Activated naive CD8-positive, alpha-beta T cell treated with anti-CD3 and anti-CD28 coated beads, Interleukin-2, amount 50 U/mL, for 24 hours (primary cell): ENCODE results near the gene ADAMTSL4.
"Not testable (repeated sequence)": the region's sequence is repeated elsewhere in the genome, so short reads cannot be mapped to it uniquely, and the experiment has no call there.

Experiments
- ATAC-seq: fragments of 150-1000 bp; cut with Tn5 transposase; one replicate; pipeline ENCODE4 v1.10.0; 2021
- DNase-seq: peaks from one replicate; pipeline ENCODE4 v3.0.0; 2021
- H3K27ac Mint-ChIP-seq: one replicate; pipeline ENCODE4 v1.8.0; 2021; ENCODE audit warnings: mild to moderate bottlenecking, mixed read lengths
- H3K27me3 Mint-ChIP-seq: one replicate; pipeline ENCODE4 v1.8.0; 2021; ENCODE audit warnings: mixed read lengths
- H3K36me3 Mint-ChIP-seq: one replicate; pipeline ENCODE4 v1.8.0; 2021; ENCODE audit warnings: low read depth, mixed read lengths
- H3K4me1 Mint-ChIP-seq: one replicate; pipeline ENCODE4 v1.8.0; 2021; ENCODE audit warnings: mixed read lengths
- H3K4me3 Mint-ChIP-seq: one replicate; pipeline ENCODE4 v1.8.0; 2021; ENCODE audit warnings: mild to moderate bottlenecking, moderate library complexity, mixed read lengths
- H3K9me3 Mint-ChIP-seq: one replicate; pipeline ENCODE4 v1.8.0; 2021; ENCODE audit warnings: mixed read lengths

The ADAMTSL4 gene

DNA sequence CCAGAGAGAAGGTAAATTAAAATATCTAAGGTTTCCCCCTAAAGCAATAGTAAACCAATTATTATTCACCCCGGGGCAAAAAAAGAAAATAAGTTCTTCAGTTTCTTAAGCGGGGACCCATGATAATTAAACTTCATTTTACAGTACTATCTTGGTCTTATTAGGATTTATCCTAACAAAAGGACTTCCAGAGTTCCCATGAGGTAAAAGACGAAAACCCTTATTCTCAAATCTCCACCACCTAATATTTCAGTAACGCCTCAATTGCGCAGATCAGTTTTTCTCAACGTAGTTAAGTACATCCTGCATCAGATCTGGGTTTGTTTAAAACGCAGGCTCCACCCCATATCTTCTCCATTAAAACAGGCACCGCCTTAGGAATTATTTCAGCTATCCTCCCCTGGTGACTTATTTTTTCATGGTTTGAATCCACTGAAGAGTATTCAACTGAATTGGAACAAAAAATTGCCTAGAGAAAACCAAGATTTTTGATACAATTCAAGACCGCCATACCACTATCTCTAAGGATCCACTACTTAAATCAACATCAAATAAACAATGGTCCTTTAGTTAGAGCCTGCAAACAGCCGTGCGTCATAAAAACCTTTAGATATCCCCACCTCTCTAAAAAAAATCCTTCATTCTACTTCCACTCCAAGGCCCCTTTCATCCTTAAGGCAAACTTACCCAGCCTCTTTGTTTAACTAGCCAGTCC lies 28.5 kb downstream of the ADAMTSL4 start:
- peak overlapping the region; percentile 100 for H3K4me3 Mint-ChIP-seq
- H3K27ac Mint-ChIP-seq: peak overlapping the region; percentile 99
- H3K9me3 Mint-ChIP-seq: no peaks in the 10 kb centered on the region
- ATAC-seq (no peak), DNase-seq (no peak)
- H3K36me3 Mint-ChIP-seq: peaks cover 65% of the 10 kb centered on the region
- peaks cover 51% of the 10 kb centered on the region for H3K4me1 Mint-ChIP-seq
- peaks cover 3% of the 10 kb centered on the region for H3K27me3 Mint-ChIP-seq

DNA sequence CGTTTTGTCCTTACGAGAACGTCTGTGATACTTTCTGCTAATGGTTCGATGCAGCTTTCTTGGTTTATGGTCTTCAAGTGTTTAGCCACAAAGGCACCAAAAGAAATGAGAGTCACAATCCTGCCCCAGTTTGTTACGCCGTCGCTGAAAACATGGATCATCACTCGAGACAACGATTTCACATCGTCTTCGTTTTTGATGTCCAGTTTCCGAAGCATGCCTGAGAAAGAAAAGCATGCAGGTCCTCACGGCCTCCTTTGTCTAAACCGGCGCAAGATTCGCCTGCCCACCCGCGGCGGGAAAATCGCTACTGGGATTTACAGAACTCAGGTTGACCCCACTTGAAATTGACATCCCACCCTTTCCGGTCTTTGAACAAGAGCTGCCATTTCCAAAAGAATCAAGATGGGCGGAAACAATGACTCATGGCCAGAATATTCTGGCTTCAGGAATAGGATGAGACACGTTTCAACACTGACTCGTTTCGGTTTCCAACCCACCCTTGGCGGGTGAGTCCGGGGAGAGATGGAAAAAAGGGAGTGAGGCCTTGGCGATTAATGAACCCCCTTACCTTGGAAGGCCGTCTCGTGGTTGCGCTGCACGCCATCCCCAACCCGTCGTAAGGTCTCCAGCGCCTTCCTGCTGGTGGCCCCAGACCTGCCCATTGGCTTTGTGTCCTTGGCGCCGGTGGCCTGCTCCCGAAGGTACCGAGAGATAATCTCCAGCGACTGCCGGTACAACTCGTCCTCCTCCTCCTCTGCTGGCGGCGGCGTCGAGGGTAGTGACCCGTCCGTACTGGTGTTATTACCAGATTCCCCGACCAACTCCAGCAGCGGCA lies 29.3 kb downstream of the ADAMTSL4 start:
- peaks cover 3% of the 10 kb centered on the region for H3K27me3 Mint-ChIP-seq
- peaks cover 44% of the 10 kb centered on the region for H3K4me1 Mint-ChIP-seq
- H3K36me3 Mint-ChIP-seq: peaks cover 57% of the 10 kb centered on the region
- H3K27ac Mint-ChIP-seq: peak overlapping the region; percentile 99
- H3K9me3 Mint-ChIP-seq: no peaks in the 10 kb centered on the region
- DNase-seq (peak; percentile 61), ATAC-seq (peak; percentile 23)
- H3K4me3 Mint-ChIP-seq: peak overlapping the region; percentile 100

DNA sequence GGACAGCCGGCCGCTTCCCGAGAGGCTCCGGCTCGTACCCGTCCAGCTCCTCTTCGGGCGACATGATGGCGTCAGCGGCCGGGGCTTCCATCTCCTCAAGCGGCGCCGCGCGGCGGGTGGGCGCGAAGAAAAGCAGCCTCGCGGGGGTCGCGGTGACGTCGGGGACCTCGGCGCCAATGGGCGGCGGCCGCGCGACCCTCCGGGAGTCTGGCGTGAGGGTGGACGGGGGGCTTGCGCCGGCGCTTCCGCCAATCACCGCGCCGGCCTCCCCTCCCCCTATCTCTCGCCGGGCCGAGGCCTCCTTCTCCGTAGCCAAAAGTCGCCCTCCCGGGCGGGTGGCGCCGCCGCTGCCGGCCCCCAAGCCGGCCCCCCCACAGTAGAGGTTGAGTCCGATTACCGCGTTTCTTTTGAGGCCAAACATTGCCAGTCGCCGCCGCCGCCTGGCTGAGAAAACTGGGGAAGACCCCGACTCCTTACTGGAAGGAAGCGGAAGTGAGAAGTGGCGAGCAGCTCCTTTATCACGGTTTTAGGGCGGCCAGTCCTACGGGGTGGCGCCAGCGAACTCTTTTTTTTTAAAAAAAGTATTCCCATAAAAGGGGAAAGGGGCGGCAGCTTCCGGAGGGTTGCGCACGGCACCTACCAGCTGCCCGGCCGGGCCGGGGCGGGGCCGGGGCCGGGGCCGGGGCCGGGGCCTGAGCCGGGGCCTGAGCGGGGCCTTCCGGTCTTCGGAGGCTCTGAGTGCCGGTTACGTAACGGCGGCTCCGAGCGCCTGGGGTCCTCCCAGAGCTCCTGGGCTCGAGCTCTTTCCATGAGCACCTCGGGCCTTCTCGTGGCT lies 30.1 kb downstream of the ADAMTSL4 start, which contains the start of gene MCL1:
Gene MCL1, minus strand, starts transcription at position 501 of the 835 bp plus-strand sequence. Its CDS starts 80 bp downstream, at position 421.
- Mint-ChIP-seq H3K4me1 (peaks cover 37% of the 10 kb centered on the region), H3K36me3 (peaks cover 50% of the 10 kb centered on the region), H3K9me3 (no peaks in the 10 kb centered on the region), H3K27ac (peak within 1 kb of the TSS; percentile 99), H3K4me3 (peak within 1 kb of the TSS; percentile 100), H3K27me3 (peaks cover 3% of the 10 kb centered on the region)
- ATAC-seq (peak; percentile 87), DNase-seq (peak; percentile 84)

DNA sequence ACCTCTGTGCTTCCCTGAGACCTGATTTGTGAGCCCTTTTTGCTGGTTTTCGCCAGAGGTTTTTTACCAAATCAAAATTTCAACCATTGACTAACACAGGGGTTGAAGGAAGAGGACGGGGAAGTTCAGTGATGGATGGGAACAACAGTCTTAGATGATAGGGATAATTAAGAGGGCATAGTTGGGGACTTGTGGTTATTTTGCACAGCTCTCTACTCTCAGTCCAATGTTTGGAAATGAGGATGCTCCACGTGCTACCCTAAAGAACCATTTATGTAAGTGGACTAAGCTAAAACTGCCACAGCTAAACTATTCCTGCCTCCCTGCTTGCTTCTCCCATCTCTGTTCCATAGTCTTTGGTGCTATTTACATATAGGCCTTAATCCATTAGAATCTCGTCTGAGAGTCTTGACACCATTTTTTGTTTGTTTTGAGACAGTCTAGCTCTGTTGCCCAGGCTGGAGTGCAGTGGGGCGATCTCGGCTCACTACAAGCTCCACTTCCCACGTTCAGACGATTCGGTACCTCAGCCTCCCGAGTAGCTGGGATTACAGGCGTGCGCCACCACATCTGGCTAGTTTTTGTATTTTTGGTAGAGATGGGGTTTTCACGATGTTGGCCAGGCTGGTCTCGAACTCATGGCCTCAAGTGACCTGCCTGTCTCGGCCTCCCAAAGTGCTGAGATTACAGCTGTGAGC lies 30.9 kb downstream of the ADAMTSL4 start:
- Mint-ChIP-seq H3K4me1 (peaks cover 30% of the 10 kb centered on the region), H3K36me3 (peaks cover 43% of the 10 kb centered on the region), H3K27me3 (peaks cover 3% of the 10 kb centered on the region), H3K27ac (peak overlapping the region; percentile 92), H3K4me3 (peak overlapping the region; percentile 100), H3K9me3 (no peaks in the 10 kb centered on the region)
- DNase-seq (no peak), ATAC-seq (no peak)

DNA sequence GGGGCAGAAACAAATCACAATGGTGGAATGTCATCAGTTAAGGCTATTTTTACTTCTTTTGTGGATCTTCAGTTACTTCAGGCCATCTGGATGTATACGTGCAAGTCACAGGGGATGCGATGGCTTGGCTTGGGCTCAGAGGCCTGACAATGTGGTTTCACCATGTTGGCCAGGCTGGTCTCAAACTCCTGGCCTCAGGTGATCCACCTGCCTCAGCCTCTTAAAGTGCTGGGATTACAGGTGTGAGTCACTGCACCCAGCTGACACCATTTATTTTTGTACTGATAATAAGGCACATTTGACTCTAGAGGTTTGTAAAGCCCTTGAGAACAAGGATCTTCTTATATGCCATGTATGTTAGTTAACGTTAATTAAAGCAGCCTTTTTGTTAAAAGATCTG lies 31.8 kb downstream of the ADAMTSL4 start:
- Mint-ChIP-seq H3K36me3 (peaks cover 37% of the 10 kb centered on the region), H3K4me1 (peaks cover 22% of the 10 kb centered on the region), H3K27ac (peak overlapping the region; percentile 92), H3K4me3 (peak overlapping the region; percentile 100)
- not testable (repeated sequence) for DNase-seq, H3K27me3 Mint-ChIP-seq, ATAC-seq, H3K9me3 Mint-ChIP-seq

DNA sequence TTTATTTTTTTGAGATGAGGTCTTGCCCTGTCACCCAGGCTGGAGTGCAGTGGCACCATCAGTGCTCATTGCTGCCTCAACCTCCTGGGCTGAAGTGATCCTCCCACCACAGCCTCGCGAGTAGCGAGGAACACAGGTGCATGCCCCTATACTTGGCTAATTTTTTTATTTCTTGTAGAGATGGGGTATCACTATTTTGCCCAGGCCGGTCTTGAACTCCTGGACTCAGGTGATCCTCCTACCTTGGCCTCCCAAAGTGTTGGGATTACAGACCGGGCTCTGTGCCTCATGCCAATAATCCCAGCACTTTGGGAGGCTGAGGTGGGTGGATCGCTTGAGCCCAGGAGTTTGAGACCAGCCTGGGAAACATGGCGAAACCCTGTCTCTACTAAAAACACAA lies 32.2 kb downstream of the ADAMTSL4 start:
- ATAC-seq, DNase-seq, H3K27me3 Mint-ChIP-seq, H3K9me3 Mint-ChIP-seq, H3K4me3 Mint-ChIP-seq: not testable (repeated sequence)
- Mint-ChIP-seq H3K27ac (peak overlapping the region; percentile 92), H3K4me1 (peaks cover 19% of the 10 kb centered on the region), H3K36me3 (peaks cover 32% of the 10 kb centered on the region)

DNA sequence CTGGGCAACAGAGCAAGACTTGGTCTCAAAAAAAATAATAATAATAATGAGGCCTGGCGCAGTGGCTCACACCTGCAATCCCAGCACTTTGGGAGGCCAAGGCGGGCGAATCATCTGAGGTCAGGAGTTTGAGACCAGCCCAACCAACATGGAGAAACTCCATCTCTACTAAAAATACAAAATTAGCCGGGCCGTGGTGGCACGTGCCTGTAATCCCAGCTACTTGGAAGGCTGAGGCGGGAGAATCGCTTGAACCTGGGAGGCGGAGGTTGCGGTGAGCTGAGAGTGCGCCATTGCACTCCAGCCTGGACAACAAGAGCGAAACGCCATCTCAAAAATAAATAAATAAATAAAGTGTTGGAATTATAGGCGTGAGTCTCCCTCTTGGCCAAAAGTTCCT lies 32.8 kb downstream of the ADAMTSL4 start:
- H3K27me3 Mint-ChIP-seq, H3K27ac Mint-ChIP-seq, DNase-seq, H3K4me3 Mint-ChIP-seq, ATAC-seq, H3K9me3 Mint-ChIP-seq: not testable (repeated sequence)
- Mint-ChIP-seq H3K36me3 (peaks cover 27% of the 10 kb centered on the region), H3K4me1 (peaks cover 19% of the 10 kb centered on the region)

DNA sequence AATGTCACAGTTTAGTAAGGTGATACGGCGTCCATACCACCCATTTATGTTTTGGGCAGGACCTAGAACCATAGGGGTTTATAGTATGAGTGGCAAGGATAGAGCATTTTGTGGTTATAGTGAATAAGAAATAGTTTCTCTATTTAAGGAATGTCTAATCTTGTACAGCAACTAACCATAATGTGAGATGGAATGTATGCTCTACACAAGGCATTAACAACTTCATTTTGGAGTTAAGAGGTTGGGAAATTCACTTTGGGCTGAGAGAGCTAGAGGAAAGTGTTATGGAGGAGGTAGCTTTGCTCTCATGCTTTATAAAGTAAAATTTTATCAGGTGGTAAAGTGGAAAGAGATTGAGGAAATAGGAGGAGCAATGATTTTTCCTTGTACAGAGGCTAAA lies 33.2 kb downstream of the ADAMTSL4 start:
- Mint-ChIP-seq H3K4me1 (peaks cover 19% of the 10 kb centered on the region), H3K27me3 (peaks cover 3% of the 10 kb centered on the region), H3K36me3 (peaks cover 23% of the 10 kb centered on the region), H3K27ac (no peak overlapping the region), H3K4me3 (no peak overlapping the region), H3K9me3 (no peaks in the 10 kb centered on the region)
- DNase-seq (no peak), ATAC-seq (no peak)

DNA sequence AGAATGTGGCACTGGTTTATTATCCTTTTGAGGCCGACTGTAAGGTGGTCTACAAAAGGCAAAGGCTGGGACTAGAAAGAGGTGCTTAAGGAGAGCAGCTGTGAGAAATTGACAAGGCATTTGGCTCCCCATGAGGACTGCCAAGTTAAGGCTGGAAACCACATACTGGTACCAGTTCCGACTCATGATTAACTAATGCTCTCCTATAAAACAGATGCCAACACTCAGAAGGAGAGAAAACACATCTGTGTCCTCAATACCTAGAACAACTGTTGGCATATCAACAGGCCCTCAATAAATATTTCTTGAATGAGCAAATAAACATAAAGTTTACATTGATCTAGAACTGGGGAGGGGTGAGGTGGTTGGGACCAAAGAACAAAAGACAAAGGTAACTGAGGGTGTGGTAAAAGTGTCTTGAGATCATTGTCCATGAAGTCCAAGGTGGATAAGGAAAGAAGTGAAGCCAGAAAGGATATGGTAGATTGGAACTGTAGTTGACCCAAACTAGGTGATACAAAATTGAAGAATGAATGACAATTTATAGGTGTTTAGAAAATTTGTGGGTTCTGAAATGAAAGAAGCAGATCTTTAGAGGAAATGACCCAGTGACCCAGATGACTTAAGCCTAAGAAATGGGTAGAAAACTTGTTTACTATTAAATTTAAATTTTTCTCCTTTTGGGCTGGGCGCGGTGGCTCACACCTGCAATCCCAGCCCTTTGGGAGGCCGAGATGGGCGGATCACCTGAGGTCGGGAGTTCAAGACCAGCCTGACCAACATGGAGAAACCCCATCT lies 47.1 kb downstream of the ADAMTSL4 start:
- no peak overlapping the region for H3K4me3 Mint-ChIP-seq
- H3K27ac Mint-ChIP-seq: no peak overlapping the region
- ATAC-seq: no peak

DNA sequence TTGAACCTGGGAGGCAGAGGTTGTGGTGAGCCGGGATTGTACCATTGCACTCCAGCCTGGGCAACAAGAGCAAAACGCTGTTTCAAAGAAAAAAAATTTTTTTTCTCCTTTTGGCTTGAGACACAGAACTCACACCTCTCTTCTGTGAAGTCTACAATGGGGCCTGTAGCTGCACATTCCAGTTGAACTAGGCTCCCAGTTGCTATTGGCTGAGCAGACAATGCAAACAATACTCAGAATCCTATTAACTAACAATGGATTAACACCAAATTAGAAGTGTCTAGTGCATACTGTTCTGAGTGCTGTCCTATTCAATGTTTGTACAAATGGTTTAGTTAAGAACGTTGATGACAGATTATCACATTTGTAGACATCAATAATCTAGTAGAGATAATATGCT lies 47.8 kb downstream of the ADAMTSL4 start:
- no peak overlapping the region for H3K4me3 Mint-ChIP-seq
- peaks cover 11% of the 10 kb centered on the region for H3K36me3 Mint-ChIP-seq
- H3K4me1 Mint-ChIP-seq: peaks cover 5% of the 10 kb centered on the region
- ATAC-seq: no peak
- no peaks in the 10 kb centered on the region for H3K27me3 Mint-ChIP-seq
- H3K9me3 Mint-ChIP-seq: no peaks in the 10 kb centered on the region
- no peak for DNase-seq
- no peak overlapping the region for H3K27ac Mint-ChIP-seq

More for the DNA sequence above, 47.1 kb downstream of the ADAMTSL4 start:
- Mint-ChIP-seq H3K4me1 (peaks cover 5% of the 10 kb centered on the region), H3K27me3 (no peaks in the 10 kb centered on the region), H3K36me3 (peaks cover 11% of the 10 kb centered on the region), H3K9me3 (no peaks in the 10 kb centered on the region)
- no peak for DNase-seq

DNA sequence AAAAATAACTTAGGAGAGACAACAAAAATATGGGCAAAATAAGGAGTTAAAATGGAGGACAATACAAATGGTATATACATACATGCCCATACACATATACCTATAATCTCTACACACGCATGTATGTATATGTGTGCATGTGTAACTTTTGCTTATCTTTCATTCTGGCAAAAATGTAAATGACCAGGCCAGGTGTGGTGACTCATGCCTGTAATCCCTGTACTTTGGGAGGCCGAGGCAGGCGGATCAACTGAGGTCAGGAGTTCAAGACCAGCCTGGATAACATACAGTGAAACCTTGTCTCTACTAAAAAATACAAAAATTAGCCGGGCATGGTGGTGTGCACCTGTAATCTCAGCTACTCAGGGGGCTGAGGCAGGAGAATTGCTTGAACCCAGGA lies 49.1 kb downstream of the ADAMTSL4 start:
- not testable (repeated sequence) for DNase-seq, H3K27me3 Mint-ChIP-seq, ATAC-seq, H3K4me3 Mint-ChIP-seq, H3K4me1 Mint-ChIP-seq, H3K27ac Mint-ChIP-seq, H3K9me3 Mint-ChIP-seq
- peaks cover 11% of the 10 kb centered on the region for H3K36me3 Mint-ChIP-seq

DNA sequence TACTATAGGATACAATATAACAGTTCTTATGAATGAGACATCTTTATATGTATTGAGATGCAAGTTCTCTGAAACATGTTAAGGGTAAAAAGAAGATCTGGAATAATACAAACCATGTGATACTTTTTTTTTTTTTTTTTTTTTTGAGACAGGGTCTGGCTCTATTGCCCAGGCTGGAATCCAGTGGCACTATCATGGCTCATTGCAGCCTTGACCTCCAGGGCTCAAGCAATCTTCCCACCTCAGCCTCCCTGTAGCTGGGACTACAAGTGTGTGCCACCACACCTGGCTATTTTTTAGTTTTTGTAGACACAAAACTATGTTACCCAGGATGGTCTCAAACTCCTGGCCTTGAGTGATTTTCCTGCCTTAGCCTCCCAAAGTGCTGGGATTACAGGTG lies 52.3 kb downstream of the ADAMTSL4 start:
- no peak for ATAC-seq
- H3K4me3 Mint-ChIP-seq: no peak overlapping the region
- no peak for DNase-seq
- peaks cover 12% of the 10 kb centered on the region for H3K36me3 Mint-ChIP-seq
- peaks cover 24% of the 10 kb centered on the region for H3K4me1 Mint-ChIP-seq
- no peaks in the 10 kb centered on the region for H3K27me3 Mint-ChIP-seq
- no peak overlapping the region for H3K27ac Mint-ChIP-seq
- no peaks in the 10 kb centered on the region for H3K9me3 Mint-ChIP-seq

DNA sequence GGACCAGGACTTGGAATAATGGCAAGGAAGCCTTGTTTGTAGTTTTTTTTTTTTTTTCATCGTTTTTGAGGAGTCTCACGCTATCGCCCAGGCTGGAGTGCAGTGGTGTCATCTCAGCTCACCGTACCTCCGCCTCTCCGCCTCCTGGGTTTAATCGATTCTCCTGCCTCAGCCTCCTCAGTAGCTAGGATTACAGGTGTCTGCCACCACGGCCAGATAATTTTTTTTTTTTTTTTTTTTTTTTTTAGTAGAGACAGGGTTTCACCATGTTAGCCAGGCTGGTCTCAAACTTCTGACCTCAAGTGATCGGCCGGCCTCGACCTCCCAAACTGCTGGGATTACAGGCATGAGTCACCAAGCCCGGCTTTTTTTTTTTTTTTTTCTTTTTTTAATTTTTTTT lies 53.2 kb downstream of the ADAMTSL4 start:
- Mint-ChIP-seq H3K36me3 (peaks cover 12% of the 10 kb centered on the region), H3K4me1 (peaks cover 24% of the 10 kb centered on the region)
- not testable (repeated sequence) for H3K27ac Mint-ChIP-seq, H3K4me3 Mint-ChIP-seq, ATAC-seq, H3K27me3 Mint-ChIP-seq, DNase-seq, H3K9me3 Mint-ChIP-seq
